ENCODE results near the gene R3HDM4.
A peak's percentile ranks its signal among the peaks of the same experiment; 100 is the strongest.
"Not testable (repeated sequence)": the region's sequence is repeated elsewhere in the genome, so short reads cannot be mapped to it uniquely, and the experiment has no call there.

Gene R3HDM4

DNA sequence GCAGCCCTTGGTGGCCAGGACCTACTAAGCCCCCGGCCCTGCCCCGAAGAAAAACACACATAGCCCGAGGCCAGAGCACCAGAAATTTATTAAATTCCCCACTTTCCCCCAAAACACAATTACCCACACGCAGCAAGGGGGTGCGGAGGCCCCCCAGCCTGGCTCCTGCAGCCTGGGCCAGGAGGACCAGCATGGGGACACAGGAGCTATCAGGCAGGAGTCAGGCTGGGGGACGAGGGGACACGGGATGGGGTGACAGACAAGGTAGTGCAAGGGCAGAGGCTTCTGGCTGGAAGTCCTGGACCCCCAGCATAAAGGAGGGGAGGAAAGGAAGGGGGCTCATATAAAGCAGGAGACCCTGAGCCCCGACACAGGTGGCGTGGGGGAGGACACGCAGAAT is 16.6 kb downstream of the R3HDM4 start:
- FAIRE-seq (no peak), DNase-seq (ENCODE audit: low spot score) (no peak)

- FAIRE-seq (no peak), DNase-seq (ENCODE audit: low spot score) (peak; percentile 92)
These were observed 19.9 kb downstream of the R3HDM4 start, which contains the start of the genes MED16 and RNU6-9 for GRCh38 chr19:892894-893689. Gene MED16, minus strand, starts transcription at chr19:893187. Its CDS starts 2,056 bp downstream, at chr19:891131. Gene RNU6-9, plus strand, starts transcription at chr19:893484.

- no peak for FAIRE-seq
These were observed 20.7 kb downstream of the R3HDM4 start for GRCh38 chr19:892243-892893.

GRCh38 chr19:891421-892200 is 21.4 kb downstream of the R3HDM4 start:
- not testable (repeated sequence) for FAIRE-seq; DNase-seq (ENCODE audit: low spot score)

More at GRCh38 chr19:892243-892893, 20.7 kb downstream of the R3HDM4 start:
- DNase-seq (ENCODE audit: low spot score): no peak

DNA sequence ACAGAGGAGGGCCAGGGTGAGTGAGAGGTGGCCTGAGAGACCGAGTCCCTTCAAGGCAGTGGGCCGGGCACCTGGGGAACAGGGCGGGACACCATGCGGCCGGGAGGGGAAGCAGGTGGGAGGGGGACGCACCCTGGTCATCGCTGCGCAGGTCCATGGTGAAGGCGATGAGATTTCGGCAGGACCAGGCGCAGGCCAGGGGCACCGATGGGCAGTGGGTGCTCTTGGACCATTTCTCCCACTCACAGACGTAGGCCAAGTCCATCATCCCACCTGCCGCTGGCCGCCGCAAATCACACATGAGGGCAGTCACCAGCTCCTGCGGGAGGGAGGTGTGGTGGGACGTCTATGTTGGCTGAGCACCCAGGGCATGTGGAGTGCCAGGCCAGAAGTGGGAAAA is 22.2 kb downstream of the R3HDM4 start:
- FAIRE-seq (no peak), DNase-seq (ENCODE audit: low spot score) (no peak)

DNA sequence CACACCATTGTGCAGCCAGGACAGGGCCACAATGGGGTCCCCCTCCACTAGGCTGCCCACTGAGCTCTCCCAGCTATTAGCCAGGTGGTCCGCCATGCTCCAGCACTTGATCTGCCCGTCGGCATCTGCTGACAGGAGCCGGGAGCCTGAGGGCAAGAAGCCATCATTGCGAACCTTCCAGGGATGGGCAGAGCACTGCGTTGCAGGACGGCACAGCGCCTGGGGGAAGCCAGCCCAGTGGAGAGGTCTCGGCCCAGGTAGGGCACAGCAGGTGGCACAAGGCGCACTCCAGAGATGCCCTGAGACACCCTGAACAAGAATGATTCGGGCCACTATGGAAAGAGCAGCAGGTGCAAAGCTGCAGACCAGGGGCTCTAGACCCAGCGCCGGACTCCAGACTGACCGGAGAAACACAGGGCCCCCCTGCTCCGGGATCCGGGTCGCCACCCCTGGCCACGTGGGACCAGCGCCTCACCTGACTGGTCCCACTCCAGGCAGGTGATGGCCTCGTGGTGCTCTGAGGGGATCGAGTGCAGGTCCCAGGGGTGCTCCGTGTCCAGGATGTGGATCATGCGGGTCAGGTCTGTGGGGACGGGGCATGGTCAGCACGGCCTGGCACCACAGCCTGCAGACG is 23.2 kb downstream of the R3HDM4 start:
- DNase-seq (ENCODE audit: low spot score): no peak
- FAIRE-seq: no peak

DNA sequence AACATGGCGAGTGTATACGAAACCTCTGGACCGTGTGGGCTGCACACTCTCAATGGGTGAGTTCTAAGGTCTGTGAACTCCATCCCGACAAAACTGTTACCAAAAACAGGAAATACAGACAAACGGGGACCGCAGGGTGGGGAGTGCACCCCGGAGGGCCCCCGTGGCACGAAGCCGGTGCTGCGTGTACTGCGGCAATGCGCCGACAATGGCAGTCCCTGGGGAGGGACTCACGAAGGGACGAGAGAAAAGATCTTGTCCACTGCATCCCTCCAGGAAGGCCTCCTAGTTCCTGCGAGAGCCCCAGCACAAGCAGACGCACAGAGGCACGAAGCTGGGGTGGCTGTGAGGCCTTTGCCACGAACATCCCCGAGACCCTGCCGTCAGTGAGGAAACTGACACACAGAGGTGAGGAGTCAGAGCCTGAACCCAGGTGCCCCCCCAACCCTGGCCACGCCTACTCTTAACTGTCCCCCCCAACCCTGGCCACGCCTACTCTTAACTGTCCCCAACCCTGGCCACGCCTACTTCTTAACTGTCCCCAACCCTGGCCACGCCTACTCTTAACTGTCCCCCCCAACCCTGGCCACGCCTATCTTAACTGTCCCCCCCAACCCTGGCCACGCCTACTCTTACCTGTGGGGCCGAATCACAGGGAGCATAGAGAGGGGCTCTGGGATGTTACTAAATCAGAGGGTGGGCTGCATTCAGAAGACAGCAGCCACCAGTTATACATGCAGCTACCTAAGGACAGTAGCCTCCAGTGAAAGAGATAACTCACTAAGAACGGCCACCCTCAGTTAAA is 24.2 kb downstream of the R3HDM4 start:
- FAIRE-seq (no peak), DNase-seq (ENCODE audit: low spot score) (no peak)

GRCh38 chr19:887599-887998 is 25.4 kb downstream of the R3HDM4 start:
- no peak for DNase-seq (ENCODE audit: low spot score)
- FAIRE-seq: no peak

- no peak for DNase-seq (ENCODE audit: low spot score)
- no peak for FAIRE-seq
These were observed 25.9 kb downstream of the R3HDM4 start for GRCh38 chr19:887072-887471.

DNA sequence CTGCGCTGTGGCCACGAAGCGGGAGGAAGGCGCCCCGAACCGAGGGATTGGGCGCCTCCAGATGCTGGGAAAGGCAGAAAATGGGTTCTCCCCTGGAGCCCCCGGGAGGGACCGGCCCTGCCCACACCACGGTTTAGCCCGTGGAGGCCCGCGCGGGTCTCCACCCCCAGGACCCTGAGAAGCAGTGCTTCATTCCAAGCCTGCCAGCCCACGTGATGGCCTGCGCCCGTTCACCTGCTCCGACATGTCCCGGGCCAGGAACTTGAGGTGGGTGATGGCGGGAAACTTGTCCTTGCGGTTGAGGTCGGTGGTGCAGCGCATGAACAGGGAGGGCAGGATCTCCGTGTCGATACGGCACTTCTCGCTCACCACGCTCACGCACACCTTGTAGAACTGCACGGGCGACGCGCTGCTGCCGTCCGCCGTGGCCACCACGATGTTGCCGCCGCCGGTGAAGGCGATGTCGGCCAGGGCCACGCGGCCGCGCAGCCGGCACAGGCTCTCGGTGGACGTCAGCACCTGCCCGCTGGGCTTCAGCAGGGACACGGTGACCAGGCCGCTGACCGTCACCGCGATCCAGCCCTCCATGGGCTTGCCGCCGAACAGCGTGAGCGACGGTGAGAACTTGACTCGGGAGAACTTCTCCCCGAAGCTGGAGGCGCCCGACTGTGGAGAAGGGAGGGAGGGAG is 27.3 kb downstream of the R3HDM4 start:
- DNase-seq (ENCODE audit: low spot score): no peak

DNA sequence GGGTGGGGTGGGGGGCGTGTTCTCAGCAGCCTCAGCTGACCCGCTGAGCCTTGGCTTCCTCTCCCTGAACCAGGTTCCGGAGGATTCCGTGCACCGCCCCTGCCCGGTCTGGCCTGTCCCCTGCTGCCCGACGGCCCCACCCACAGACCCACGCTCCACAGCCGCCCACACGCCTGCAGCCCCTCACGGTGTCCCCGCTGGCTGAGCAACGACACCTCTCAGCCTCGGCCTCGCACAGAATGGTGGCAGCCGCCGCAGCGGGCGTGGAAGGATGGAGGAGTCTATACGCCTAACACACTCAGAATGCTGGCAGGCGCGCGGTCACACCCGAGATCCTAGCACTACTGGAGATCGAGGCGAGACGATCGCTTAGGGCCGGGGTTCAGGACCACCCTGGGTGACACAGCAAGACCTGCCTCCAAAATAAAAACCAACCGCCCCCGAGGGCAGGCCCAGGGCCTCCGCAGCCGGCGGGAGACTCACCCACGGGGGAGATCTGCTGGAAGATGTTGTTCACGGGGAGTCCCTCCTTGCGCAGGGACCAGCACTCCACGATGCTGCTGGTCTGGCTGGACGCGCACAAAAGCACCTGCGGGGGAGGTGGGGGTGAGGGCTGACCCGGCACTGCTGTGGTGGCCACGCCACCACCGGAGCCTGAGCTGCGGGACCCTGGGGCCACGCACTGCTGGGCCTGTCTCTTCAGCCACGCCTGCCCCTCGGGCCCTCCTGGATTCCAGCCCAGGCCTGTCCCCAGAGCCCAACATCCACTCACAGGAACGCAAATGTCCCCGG is 28.4 kb downstream of the R3HDM4 start:
- FAIRE-seq (no peak), DNase-seq (ENCODE audit: low spot score) (no peak)

More for the DNA sequence above, 27.3 kb downstream of the R3HDM4 start:
- FAIRE-seq: no peak

- DNase-seq (ENCODE audit: low spot score): peak; percentile 79
These were observed 29.3 kb downstream of the R3HDM4 start for GRCh38 chr19:883661-884211.

GRCh38 chr19:882871-883497 is 30.0 kb downstream of the R3HDM4 start:
- FAIRE-seq (no peak), DNase-seq (ENCODE audit: low spot score) (no peak)

More at GRCh38 chr19:883661-884211, 29.3 kb downstream of the R3HDM4 start:
- no peak for FAIRE-seq

DNA sequence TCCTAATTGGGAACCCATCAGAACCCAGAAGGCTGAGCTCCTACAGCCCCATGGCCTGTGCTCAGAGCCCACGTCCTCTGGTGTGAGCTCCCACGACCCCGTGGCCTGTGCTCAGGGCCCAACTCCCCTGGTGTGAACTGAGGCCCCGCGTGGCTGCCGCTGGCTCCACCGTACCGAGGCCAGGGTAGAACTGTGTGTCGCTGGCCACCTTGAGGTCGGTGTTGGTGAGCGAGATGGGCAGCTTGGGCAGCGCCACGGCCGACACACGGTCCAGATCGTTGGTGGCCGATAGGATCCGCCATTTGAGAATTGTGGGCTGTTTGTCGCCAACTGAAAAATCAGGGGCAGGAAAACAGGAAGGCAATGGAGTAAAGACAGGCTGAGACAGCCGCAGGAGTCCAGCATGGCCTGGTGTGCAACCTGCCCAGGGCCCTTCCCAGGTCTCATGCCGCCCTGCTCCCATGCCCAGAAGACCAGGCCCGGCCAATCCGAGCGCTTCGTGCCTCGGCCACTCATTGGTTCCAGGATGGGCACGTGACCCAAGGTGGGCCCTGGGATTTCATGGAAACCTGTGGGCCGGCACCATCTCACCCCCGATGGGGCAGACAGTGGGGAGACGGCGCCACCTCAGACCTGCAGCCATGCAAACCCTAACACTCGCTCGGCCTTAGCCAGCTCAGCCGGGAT is 31.5 kb downstream of the R3HDM4 start:
- DNase-seq (ENCODE audit: low spot score) (no peak), FAIRE-seq (no peak)

GRCh38 chr19:879711-880438 is 33.1 kb downstream of the R3HDM4 start:
- DNase-seq (ENCODE audit: low spot score): no peak
- FAIRE-seq: no peak

DNA sequence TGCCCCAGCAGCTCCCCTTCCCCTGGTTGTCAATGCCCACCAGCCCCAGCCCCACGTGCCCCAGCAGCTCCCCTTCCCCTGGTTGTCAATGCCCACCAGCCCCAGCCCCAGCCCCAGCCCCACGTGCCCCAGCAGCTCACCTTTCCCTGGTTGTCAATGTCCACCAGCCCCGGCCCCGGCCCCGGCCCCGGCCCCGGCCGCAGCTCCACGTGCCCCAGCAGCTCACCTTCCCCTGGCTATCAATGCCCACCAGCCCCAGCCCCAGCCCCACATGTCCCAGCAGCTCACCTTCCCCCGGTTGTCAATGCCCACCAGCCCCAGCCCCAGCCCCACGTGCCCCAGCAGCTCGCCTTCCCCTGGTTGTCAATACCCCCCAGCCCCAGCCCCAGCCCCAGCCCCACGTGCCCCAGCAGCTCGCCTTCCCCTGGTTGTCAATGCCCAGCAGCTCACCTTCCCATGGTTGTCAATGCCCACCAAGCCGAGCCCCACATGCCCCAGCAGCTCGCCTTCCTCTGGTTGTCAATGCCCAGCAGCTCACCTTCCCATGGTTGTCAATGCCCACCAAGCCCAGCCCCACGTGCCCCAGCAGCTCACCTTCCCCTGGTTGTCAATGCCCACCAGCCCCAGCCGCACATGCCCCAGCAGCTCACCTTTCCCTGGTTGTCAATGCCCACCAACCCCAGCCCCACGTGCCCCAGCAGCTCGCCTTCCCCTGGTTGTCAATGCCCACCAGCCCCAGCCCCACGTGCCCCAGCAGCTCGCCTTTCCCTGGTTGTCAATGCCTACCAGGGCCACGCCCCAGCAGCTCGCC is 34.1 kb downstream of the R3HDM4 start:
- FAIRE-seq: peak; percentile 97
- not testable (repeated sequence) for DNase-seq (ENCODE audit: low spot score)
